ENCODE measurements around the gene ZNF497.

GRCh38 chr19:58399903-58400302 lies 37.4 kb upstream of the ZNF497 start:
- TF ChIP-seq CTCF (IDR thresholded peaks at IDR 0.05): no peak
- no peak for TF ChIP-seq TCF7 (CRISPR knock-in tag; IDR thresholded peaks at IDR 0.05; ENCODE audit: low read depth)
- no peak for TF ChIP-seq MAX (CRISPR knock-in tag; IDR thresholded peaks at IDR 0.05)
- TF ChIP-seq NFATC4 (CRISPR knock-in tag; IDR thresholded peaks at IDR 0.05): no peak
- no peak for TF ChIP-seq AR (CRISPR knock-in tag; IDR thresholded peaks at IDR 0.05)
